Measurements from ENCODE around the gene CPNE5. TPM values are rescaled to one million over a fixed set of nuclear protein-coding genes. Genes with fewer than 3 reads are reported as not detected.

CPNE5 gene
- total RNA-seq, 1 experiment from 2014 or later = 0.37 TPM

DNA sequence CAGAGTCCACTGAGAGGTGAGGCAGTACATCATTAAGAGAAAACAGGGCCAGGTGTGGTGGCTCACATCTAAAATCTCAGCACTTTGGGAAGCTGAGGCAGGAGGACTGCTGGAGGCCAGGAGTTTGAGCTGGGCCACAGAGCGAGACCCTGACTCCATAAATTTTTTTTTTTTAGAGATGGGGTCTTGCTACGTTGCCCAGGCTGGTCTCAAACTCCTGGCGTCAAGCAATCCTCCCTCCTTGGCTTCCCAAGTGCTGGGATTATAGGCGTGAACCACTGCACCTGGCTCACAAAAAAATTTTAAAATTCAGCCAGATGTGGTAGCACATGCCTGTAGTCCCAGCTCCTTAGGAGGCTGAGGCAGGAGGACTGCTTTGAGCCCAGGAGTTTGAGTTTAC, 18.1 kb upstream of the CPNE5 start:
- no TSS peak for BruUV-seq (replicated peaks)
- peaks cover 28% of the 10 kb centered on the region; the same call in 1 of the 2 replicates for H3F3A ChIP-seq (ENCODE audit: insufficient read depth, low read depth)
- no peak overlapping the region for H2AFZ ChIP-seq
- H3K36me3 ChIP-seq (ENCODE audit: low read depth) = peaks cover 32% of the 10 kb centered on the region
- DNase-seq = no peak
- peaks cover 20% of the 10 kb centered on the region for H3K4me1 ChIP-seq (replicated peaks; ENCODE audit: insufficient read depth)
- H3K4me3 ChIP-seq = no peak overlapping the region
- H3K79me2 ChIP-seq (ENCODE audit: low read depth) = 0 out of 2 replicates have a peak, but pooled peaks cover 6% of the 10 kb centered on the region
- ChIA-PET POLR2A (ENCODE audit: unreplicated experiment) (no interaction called here), CTCF (no interaction called here)
- H3K9me3 ChIP-seq (ENCODE audit: insufficient read depth, low read depth) = no peaks in the 10 kb centered on the region
- no peaks in the 10 kb centered on the region for H3K9me2 ChIP-seq (ENCODE audit: insufficient read depth)
- TF ChIP-seq, protein P1, sequence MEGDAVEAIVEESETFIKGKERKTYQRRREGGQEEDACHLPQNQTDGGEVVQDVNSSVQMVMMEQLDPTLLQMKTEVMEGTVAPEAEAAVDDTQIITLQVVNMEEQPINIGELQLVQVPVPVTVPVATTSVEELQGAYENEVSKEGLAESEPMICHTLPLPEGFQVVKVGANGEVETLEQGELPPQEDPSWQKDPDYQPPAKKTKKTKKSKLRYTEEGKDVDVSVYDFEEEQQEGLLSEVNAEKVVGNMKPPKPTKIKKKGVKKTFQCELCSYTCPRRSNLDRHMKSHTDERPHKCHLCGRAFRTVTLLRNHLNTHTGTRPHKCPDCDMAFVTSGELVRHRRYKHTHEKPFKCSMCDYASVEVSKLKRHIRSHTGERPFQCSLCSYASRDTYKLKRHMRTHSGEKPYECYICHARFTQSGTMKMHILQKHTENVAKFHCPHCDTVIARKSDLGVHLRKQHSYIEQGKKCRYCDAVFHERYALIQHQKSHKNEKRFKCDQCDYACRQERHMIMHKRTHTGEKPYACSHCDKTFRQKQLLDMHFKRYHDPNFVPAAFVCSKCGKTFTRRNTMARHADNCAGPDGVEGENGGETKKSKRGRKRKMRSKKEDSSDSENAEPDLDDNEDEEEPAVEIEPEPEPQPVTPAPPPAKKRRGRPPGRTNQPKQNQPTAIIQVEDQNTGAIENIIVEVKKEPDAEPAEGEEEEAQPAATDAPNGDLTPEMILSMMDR (conservative IDR thresholded peaks at IDR 0.05) = no peak
- TF ChIP-seq EZH2 (IDR thresholded peaks at IDR 0.05; ENCODE audit: low read depth) = no peak
- no peaks in the 10 kb centered on the region for H3K27me3 ChIP-seq (ENCODE audit: insufficient read depth, low read depth)
- H4K20me1 ChIP-seq (ENCODE audit: insufficient read depth) = no peaks in the 10 kb centered on the region
- H3K4me2 ChIP-seq = no peak overlapping the region
- intact Hi-C loops (cut with micrococcal nuclease; ENCODE audit: unreplicated experiment) = no loop called here
- no peak overlapping the region for H3K27ac ChIP-seq

DNA sequence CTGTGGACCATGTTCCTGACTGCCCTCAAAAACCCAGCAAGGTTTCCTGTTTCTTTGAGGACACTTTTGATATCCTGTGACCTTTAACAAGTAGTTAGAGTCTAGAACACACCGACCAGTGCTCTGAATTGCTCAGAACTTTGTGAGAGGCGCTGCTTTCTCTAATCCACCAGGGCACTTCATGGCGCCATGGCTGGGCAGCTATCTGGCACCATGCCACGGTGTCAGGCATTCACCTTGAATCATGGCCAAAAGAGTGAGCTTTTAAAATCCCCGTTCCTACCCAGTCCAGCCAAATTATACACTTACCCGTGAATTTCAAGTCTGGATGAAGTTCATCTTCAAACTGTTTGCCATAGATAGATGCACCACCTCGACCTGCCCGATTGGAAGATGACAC, 17.0 kb upstream of the CPNE5 start:
- Histone ChIP-seq H3K4me3 (no peak overlapping the region), H3K9me2 (ENCODE audit: insufficient read depth) (no peaks in the 10 kb centered on the region), H3K36me3 (ENCODE audit: low read depth) (peaks cover 32% of the 10 kb centered on the region), H3K79me2 (ENCODE audit: low read depth) (0 out of 2 replicates have a peak, but pooled peaks cover 4% of the 10 kb centered on the region), H3F3A (ENCODE audit: insufficient read depth, low read depth) (peaks cover 36% of the 10 kb centered on the region; the same call in 1 of the 2 replicates), H3K27ac (no peak overlapping the region), H3K4me2 (no peak overlapping the region), H3K27me3 (ENCODE audit: insufficient read depth, low read depth) (no peaks in the 10 kb centered on the region), H2AFZ (no peak overlapping the region), H3K9me3 (ENCODE audit: insufficient read depth, low read depth) (no peaks in the 10 kb centered on the region), H4K20me1 (ENCODE audit: insufficient read depth) (no peaks in the 10 kb centered on the region), H3K4me1 (replicated peaks; ENCODE audit: insufficient read depth) (peaks cover 22% of the 10 kb centered on the region)
- POLR2A ChIA-PET (ENCODE audit: unreplicated experiment) = no interaction called here
- DNase-seq = no peak
- TF ChIP-seq, protein P1 (conservative IDR thresholded peaks at IDR 0.05) = no peak
- TF ChIP-seq EZH2 (IDR thresholded peaks at IDR 0.05; ENCODE audit: low read depth) = no peak
- CTCF ChIA-PET = no interaction called here
- no TSS peak for BruUV-seq (replicated peaks)
- intact Hi-C loops (cut with micrococcal nuclease; ENCODE audit: unreplicated experiment) = no loop called here

DNA sequence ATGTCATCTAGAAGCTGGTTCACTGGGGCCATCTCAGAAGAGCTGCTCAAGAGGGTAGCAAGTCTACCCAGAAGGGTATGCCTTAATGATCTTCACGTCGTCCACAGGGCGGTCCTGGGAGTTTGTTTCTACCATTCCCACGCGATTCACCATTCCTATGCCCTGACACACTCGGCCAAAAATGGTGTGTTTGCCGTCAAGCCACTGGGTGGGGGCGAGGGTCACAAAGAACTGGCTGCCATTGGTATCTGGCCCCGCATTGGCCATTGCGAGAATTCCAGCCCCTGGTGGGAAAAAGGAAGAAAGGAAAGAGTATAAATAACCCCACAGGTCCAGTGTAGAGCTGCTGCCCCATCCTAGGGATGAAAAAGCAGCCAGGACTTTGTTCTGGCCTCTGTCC, 16.5 kb upstream of the CPNE5 start:
- POLR2A ChIA-PET (ENCODE audit: unreplicated experiment) = no interaction called here
- intact Hi-C loops (cut with micrococcal nuclease; ENCODE audit: unreplicated experiment) = no loop called here
- CTCF ChIA-PET = no interaction called here

More for the DNA sequence above, 16.5 kb upstream of the CPNE5 start:
- no peaks in the 10 kb centered on the region for H3K27me3 ChIP-seq (ENCODE audit: insufficient read depth, low read depth)
- peaks cover 22% of the 10 kb centered on the region for H3K4me1 ChIP-seq (replicated peaks; ENCODE audit: insufficient read depth)
- no peak for DNase-seq
- H3K36me3 ChIP-seq (ENCODE audit: low read depth) = peaks cover 35% of the 10 kb centered on the region
- H3F3A ChIP-seq (ENCODE audit: insufficient read depth, low read depth) = peaks cover 36% of the 10 kb centered on the region; the same call in 1 of the 2 replicates
- H3K4me2 ChIP-seq = no peak overlapping the region
- TF ChIP-seq, protein P1 (conservative IDR thresholded peaks at IDR 0.05) = no peak
- TF ChIP-seq EZH2 (IDR thresholded peaks at IDR 0.05; ENCODE audit: low read depth) = no peak
- no peak overlapping the region for H2AFZ ChIP-seq
- no peaks in the 10 kb centered on the region for H3K79me2 ChIP-seq (ENCODE audit: low read depth)
- no TSS peak for BruUV-seq (replicated peaks)
- no peaks in the 10 kb centered on the region for H3K9me3 ChIP-seq (ENCODE audit: insufficient read depth, low read depth)
- H3K9me2 ChIP-seq (ENCODE audit: insufficient read depth) = no peaks in the 10 kb centered on the region
- no peak overlapping the region for H3K4me3 ChIP-seq
- no peak overlapping the region for H3K27ac ChIP-seq
- H4K20me1 ChIP-seq (ENCODE audit: insufficient read depth) = no peaks in the 10 kb centered on the region

Data from PC-9 (cell line).